KOPT-K1 (cell line): ENCODE results near the gene MSRB1.
"Not testable (repeated sequence)": the region's sequence is repeated elsewhere in the genome, so short reads cannot be mapped to it uniquely, and the experiment has no call there.

Experiments
- H3K27ac ChIP-seq: fragments of 200-600 bp; sonication (generic); 2 replicates; pipeline ENCODE4 v1.5.1; 2016; ENCODE audit warnings: antibody characterized with exemption, mild to moderate bottlenecking, low read depth, low read length; ENCODE audit not compliant: poor library complexity, severe bottlenecking
- H3K36me3 ChIP-seq: fragments of 200-600 bp; sonication (generic); 2 replicates; pipeline ENCODE4 v1.5.1; 2017; ENCODE audit warnings: antibody characterized with exemption, mild to moderate bottlenecking, low read length, moderate library complexity; ENCODE audit not compliant: insufficient read depth
- H3K9me3 ChIP-seq: fragments of 200-600 bp; sonication (generic); 2 replicates; pipeline ENCODE4 v1.5.1; 2017; ENCODE audit warnings: antibody characterized with exemption, low read length, mild to moderate bottlenecking; ENCODE audit not compliant: insufficient read depth, poor library complexity, severe bottlenecking

MSRB1 gene

DNA sequence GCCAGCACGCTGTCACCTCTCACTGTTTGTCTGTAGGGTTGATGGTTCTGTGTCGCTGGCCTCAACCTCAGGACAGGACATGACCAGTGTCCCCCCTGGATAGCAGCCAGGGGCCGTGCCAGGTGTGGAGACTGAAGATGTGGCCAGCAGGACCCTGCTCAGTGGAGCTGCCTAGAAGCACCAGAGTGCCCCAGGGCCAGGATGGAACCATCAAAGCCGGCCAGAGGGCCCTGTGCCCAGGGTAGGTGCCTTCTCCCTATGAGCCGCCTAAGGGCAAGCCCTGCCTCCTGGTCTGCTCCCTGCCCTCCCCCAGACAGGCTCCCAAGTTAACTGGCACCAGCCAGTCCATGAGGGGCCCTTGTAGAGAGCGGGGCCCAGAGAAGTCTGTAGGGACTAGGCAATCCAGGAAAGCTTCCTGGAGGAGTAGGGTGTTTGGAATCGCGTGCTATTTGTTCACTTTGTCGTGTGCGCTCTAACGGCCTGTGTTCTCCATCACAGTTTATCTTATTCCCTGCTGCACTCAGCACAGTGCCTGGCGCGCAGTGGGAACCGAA lies 15.8 kb upstream of the MSRB1 start:
- peak overlapping the region; percentile 88 for H3K27ac ChIP-seq
- no peaks in the 10 kb centered on the region for H3K9me3 ChIP-seq
- peaks cover 32% of the 10 kb centered on the region for H3K36me3 ChIP-seq

DNA sequence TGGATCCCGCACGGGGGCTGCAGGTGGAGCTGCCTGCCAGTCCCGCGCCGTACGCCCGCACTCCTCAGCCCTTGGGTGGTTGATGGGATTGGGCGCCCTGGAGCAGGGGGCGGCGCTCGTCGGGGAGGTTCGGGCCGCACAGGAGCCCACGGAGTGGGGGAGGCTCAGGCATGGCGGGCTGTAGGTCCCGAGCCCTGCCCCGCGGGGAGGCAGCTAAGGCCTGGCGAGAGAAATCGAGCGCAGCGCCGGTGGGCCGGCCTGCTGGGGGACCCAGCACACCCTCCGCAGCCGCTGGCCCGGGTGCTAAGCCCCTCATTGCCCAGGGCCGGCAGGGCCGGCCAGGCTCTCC lies 15.1 kb upstream of the MSRB1 start:
- not testable (repeated sequence) for H3K27ac ChIP-seq, H3K9me3 ChIP-seq
- H3K36me3 ChIP-seq, result peaks cover 25% of the 10 kb centered on the region

DNA sequence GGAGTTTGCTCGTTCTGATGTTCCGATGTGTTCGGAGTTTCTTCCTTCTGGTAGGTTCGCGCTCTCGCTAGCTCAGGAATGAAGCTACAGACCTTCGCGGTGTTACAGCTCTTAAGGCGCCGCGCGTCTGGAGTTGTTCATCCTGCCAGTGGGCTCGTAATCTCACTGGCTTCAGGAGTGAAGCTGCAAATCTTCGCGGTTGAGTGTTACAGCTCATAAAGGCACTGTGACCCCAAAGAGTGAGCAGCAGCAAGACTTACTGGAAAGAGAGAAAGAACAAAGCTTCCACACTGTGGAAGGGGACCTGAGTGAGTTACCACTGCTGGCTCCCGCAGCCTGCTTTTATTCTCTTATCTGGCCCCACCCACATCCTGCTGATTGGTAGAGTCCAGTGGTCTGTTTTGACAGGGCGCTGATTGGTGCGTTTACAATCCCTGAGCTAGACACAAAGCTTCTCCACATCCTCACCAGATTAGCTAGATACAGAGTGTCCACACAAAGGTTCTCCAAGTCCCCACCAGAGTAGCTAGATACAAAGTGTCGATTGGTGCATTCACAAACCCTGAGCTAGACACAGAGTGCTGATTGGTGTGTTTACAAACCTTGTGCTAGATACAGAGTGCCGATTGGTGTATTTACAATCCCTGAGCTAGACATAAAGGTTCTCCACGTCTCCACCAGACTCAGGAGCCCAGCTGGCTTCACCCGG lies 14.6 kb upstream of the MSRB1 start:
- H3K9me3 ChIP-seq, H3K27ac ChIP-seq: not testable (repeated sequence)
- H3K36me3 ChIP-seq, result peaks cover 20% of the 10 kb centered on the region

DNA sequence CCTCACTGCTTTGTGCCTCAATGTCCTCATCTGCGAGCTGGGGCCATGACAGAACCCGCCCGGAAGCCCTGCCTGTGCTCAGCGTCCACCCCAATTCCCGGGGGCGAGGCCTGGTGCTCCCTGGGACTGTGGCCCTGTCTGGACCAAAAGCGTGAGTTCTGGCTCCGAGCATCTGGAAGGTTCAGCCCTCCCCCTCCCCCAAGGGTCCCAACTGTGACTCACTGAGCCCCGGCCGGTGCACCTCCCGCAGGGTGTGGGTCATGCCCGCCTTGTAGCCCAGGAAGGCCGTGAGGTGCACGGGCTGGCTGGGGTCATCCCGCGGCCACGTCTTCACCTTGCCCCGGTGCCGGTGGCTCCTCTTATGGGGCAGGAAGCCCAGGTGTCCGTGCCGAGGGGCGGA lies 10.7 kb upstream of the MSRB1 start:
- Histone ChIP-seq H3K36me3 (no peaks in the 10 kb centered on the region), H3K27ac (no peak overlapping the region), H3K9me3 (no peaks in the 10 kb centered on the region)

DNA sequence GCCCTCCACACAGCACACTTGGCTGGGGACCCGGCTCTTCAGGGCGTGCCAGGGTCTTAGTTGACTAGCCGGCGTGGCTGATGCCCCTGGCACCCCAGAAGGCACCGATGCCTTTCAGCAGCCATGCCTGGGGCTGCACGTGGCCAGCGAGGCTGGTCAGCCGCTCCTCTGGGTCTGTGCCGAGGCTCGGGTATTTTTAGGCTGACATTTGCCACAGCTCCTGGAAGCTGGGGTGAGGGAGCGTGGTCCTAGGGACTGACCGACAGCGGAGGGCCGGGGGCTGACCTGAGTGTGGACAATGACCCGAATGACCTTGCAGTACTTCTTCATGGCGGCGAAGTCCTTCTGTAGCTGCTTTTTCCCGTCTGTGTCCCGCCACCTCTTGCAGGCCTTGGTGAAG lies 7.6 kb upstream of the MSRB1 start:
- Histone ChIP-seq H3K27ac (no peak overlapping the region), H3K9me3 (no peaks in the 10 kb centered on the region), H3K36me3 (no peaks in the 10 kb centered on the region)

DNA sequence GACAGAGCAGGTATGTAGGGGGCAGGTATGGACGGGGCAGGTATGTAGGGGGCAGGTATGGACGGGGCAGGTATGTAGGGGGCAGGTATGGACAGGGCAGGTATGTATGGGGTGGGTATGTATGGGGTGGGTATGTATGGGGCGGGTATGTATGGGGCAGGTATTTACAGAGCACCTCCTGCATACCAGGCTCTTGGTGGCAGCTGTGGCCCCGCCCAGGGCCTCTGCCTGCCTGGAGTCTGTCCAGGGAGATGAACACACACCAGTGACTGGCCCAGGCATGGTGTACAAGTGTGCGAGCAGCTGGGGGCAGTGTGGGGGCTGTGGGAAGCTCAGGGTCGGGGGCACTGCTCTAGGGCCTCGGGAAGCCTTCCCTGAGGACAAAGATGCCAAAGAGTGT lies 7.0 kb upstream of the MSRB1 start:
- Histone ChIP-seq H3K9me3 (no peaks in the 10 kb centered on the region), H3K27ac (no peak overlapping the region), H3K36me3 (no peaks in the 10 kb centered on the region)

DNA sequence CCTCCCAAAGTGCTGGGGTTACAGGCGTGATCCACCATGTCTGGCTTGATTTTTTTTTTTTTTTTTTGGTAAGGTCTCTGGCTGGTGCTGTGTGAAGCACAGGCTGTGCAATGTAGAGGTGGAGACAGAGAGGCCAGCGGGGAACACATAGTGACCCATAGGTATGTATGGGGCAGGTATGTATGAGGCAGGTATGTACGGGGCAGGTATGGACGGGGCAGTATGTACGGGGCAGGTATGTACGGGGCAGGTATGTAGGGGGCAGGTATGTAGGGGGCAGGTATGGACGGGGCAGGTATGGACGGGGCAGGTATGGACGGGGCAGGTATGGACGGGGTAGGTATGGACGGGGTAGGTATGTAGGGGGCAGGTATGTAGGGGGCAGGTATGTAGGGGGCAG lies 6.5 kb upstream of the MSRB1 start:
- no peak overlapping the region for H3K27ac ChIP-seq
- H3K9me3 ChIP-seq, result no peaks in the 10 kb centered on the region
- no peaks in the 10 kb centered on the region for H3K36me3 ChIP-seq

DNA sequence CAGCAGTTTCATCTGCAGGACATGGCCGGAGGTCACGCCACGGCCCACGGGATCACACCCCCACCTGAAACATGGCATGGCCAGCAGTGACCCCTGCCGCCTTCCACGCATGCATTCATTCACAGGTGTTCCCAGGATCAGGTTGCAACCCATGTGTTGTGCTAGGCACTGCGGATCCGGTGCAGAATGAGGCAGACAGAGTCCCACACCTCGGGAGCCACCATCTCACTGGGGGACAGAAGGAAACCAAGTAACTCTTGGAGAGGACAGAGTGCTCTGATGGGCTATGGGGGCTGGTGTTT lies 4.3 kb upstream of the MSRB1 start:
- no peak overlapping the region for H3K27ac ChIP-seq
- H3K9me3 ChIP-seq, result no peaks in the 10 kb centered on the region
- no peaks in the 10 kb centered on the region for H3K36me3 ChIP-seq

DNA sequence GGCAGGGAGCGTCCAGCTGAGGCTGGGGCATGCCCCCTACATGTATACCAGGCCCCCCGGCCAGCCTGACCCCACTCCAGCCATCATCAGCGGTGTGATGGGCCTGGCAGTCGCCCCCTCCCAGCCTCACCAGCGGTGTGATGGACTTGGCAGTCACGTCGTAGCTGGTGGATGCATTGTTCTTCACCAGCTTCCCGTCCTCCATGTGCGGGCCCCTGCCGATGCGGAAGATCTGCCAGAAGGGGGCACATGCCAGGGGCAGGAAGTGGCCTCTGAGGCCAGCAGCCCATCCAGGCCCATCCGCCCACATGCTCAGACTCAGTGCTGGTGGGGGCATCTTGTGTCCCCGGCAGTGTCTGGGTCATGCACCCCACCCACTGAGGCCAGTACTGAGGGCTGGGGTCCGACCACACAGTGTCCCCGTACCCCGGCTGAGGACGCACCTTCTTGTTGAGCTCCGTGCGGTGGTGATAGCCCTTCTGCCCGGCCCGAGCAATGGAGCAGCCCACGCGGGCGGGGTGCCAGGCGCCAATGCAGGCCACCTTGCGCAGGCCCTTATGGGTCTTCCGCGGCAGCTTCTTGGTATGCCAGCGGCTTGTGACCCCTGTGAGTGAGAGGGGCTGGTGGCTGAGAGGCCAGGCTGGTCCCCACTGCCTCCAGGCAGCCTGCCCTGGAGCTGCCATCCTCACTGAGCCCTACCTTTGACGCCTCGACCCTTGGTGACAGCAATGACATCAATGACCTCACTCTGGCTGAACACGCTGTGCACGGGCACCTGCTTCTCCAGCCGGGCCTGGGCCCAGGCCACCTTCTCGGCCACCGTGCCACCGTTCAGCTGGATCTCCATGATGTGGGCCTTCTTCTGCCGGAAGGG lies 3.7 kb upstream of the MSRB1 start:
- no peaks in the 10 kb centered on the region for H3K9me3 ChIP-seq
- H3K36me3 ChIP-seq, result no peaks in the 10 kb centered on the region
- no peak overlapping the region for H3K27ac ChIP-seq

DNA sequence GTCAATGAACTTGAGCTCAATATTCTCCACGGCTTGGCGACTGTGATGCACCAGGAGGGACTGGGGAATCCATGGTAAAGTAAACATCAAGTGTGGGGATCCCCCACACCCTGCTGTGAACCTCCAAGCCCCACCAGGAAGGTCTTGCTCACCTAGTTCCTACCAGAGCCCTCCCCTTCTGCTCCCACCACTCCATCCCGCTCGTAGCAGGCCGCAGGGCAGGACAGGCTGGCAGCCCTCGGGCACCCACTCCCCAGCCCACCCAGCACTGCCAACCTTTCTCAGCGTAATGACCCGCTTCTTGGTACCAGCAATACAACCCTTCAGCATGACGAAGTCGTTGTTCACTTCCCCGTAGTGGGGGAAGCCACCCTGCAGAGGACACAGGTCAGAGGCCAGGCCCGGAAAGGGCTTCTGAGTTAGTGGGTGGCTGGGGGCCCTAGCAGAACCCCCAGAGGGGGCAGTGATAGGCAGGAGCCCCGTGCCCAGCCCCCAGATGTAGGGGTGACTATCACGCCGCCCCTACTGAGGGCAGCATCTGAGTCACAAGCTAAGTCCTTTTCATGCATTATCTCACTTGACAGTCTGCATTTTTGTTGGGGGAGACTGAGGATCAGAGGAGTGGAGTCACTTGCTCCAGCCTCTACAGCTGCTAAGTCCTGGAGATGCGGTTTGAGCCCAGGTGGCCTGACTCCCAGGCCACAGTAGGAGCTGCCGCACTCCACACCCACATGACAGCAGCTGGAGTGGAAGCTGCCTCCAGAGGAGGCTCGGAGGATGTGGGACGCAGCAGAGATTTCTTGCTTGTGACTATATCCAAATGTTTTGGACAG lies 2.8 kb upstream of the MSRB1 start:
- Histone ChIP-seq H3K27ac (no peak overlapping the region), H3K36me3 (no peaks in the 10 kb centered on the region), H3K9me3 (no peaks in the 10 kb centered on the region)

DNA sequence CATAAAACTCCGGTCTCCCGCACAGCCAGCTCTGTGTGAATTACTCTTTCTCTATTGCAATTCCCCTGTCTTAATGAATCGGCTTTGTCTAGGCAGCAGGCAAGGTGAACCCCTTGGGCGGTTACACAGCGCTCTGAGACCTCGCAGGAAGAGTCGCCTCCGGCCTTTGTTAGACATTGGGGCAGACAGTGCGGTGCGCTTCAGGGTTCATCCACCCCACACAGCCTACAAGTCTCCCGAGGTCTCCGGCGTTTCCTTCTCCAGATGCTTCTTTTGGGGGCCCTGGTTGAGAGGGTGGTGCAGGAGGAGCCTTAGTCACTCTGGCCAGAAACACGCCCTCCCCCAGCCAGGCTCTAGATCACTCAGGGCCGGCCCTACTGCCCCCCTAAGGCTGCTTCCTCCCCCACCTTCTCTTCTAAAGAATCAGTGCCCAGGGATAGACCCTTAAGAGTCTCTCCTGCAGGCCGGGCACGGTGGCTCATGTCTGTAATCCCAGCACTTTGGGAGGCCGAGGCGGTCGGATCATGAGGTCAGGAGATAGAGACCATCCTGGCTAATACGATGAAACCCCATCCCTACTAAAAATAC lies 1.7 kb upstream of the MSRB1 start:
- Histone ChIP-seq H3K9me3 (no peaks in the 10 kb centered on the region), H3K36me3 (no peaks in the 10 kb centered on the region), H3K27ac (no peak overlapping the region)

DNA sequence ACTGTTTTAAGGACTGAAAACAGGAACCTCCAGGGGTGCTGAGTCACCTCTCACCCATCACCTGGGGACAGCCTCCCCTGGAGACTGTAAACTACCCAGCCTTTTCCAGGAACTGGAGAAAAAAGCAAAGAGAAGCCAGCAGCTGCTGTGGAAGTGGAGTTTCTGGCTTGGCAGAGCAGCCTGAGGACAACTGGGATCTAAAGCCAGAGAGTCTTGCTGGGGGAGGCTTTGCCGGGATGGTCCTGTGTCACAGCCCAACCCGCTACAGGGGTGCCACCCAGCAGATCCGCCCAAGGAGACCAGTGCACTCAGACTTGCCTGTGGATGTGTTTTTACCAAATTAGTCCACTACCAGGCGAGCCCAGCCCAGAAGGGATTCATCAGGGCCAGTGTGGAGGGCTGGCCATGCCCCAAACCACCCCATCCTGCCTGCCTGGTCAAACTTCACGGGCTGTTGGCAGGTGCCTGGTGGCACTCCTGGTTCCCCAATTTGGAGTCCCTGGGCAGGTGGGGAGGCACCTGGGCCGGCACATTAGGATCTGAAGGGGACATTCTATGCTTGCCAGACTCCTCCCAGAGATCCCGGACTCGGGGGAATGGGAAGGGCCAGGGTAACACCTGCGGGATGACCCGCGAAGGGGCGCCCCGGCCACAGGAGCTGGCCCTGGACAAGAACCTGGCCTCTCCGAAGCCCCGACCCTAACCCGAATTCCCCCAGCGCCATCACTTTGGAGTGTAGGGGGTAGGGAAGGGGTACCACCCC lies 771 bp downstream of the MSRB1 start:
- H3K36me3 ChIP-seq, result peaks cover 6% of the 10 kb centered on the region; the same call in 1 of the 2 replicates
- H3K27ac ChIP-seq, result peak overlapping the region; percentile 53
- no peaks in the 10 kb centered on the region for H3K9me3 ChIP-seq

DNA sequence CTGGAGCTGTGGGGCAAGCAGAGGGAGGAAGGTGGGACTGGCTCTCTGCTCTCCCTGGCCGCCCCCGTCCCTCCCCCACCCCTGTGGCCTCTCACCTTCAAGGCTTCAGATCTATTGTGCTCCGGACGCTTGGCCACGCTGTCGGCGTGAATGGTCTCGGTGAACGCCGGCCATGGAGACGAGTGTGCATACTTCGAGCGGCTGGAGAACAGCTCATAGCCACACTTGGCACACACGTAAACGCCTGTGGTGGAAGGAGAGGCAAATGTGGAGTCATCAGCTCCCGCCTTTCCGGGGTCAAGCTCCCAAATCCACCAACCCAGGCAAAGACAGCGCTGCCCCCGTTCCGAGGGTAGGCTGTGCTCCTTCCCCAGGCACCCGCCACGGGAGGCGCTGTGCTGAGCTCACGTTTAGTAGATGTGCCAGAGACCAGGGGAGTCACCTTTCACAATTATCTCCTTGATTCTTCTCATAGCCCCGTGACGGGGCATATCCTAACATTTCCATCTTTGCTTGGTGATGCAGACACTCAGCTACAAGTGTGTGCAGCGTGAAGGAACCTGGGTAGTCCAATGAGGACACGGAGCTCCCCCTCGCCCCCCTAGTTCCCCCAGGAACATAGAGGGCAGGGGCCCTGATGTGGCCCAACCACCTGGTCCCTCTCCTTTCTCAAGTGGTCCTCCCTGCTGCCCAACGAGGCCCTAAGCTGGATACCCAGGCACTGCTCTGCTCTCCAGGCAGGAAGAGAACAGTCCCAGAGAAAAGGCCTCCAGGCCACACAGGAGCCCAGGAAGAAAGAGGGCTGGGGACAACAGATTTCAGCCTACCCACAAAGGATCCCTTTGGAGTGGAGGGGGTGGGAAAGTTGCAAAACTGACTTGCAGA lies 1.6 kb downstream of the MSRB1 start:
- H3K36me3 ChIP-seq, result peaks cover 6% of the 10 kb centered on the region; the same call in 1 of the 2 replicates
- H3K27ac ChIP-seq, result no peak overlapping the region
- H3K9me3 ChIP-seq, result no peaks in the 10 kb centered on the region
